HCT116 (cell line): ENCODE results near the gene JPT1. TPM values are rescaled to one million over a fixed set of nuclear protein-coding genes. Genes with fewer than 3 reads are reported as not detected.

Experiments used
- ATAC-seq: fragments of 200-7000 bp; cut with Tn5 transposase; 2 replicates; pipeline ENCODE4 v1.9.1; 2020; ENCODE audit warnings: mild to moderate bottlenecking, moderate library complexity
- BruUV-seq: library from RNA; stranded (reverse); fragments of 400-500 nt; replicated peaks from 2 replicates; lab custom pipeline; 2021; lab: Mats Ljungman, UMichigan
- CTCF ChIA-PET: fragments of 300-600 bp; sonication (Branson Sonifier 250); formaldehyde crosslinking; loops from one replicate; lab custom pipeline; 2021; ENCODE audit warnings: antibody characterized with exemption; lab: Charles Lee
- POLR2A ChIA-PET: fragments of 300-600, 350-600 bp; sonication (Branson Sonifier 250); formaldehyde crosslinking; loops from one replicate; lab custom pipeline; 2021; ENCODE audit warnings: antibody characterized with exemption; lab: Charles Lee
- RAD21 ChIA-PET, 2 experiments: fragments of 300-600 bp; sonication (Branson Sonifier 250); formaldehyde crosslinking; loops; one replicate each; lab custom pipeline; 2023; ENCODE audit warnings: low total read pairs in 2 of 2; ENCODE audit not compliant: uncharacterized antibody in 2 of 2, unreplicated experiment in 2 of 2, low non-redundant PET in 1 of 2; lab: Charles Lee
- DNase-seq: peaks from one replicate; pipeline ENCODE4 v3.0.0-alpha.2; 2010; ENCODE audit warnings: low read depth, low spot score
- H2AFZ ChIP-seq: fragments of 200-600 bp; shearing (Covaris generic), sonication (generic); 2 replicates; pipeline ENCODE4 v1.6.1; 2017; ENCODE audit warnings: low read depth, mixed run types, mixed read lengths, antibody characterized with exemption, low read length; ENCODE audit not compliant: poor library complexity, severe bottlenecking
- H3K27ac ChIP-seq: 2 replicates; pipeline ENCODE4 v1.5.1; 2012; ENCODE audit warnings: low read depth, low read length
- H3K27me3 ChIP-seq: fragments of 200-600 bp; sonication (generic); 2 replicates; pipeline ENCODE4 v1.6.1; 2016; ENCODE audit warnings: mixed run types, low read length, mixed read lengths; ENCODE audit not compliant: insufficient read depth
- H3K36me3 ChIP-seq, 2 experiments: fragments of 200-500 bp in 1 of 2; fragments of 200-600 bp in 1 of 2; sonication (Bioruptor generic) in 1 of 2; sonication (generic) in 1 of 2; 2 replicates each; pipeline versions ENCODE4 v1.5.1 to v1.6.1; 2014 to 2016; ENCODE audit warnings: low read length in 2 of 2, inconsistent platforms in 1 of 2, mixed read lengths in 1 of 2, mixed run types in 1 of 2; ENCODE audit not compliant: insufficient read depth in 2 of 2, control insufficient read depth in 1 of 2
- H3K4me1 ChIP-seq, 2 experiments: fragments of 200-600 bp in 1 of 2; sonication (generic) in 1 of 2; 2 replicates each; pipeline versions ENCODE4 v1.5.1 to v1.6.1; 2012 to 2017; ENCODE audit warnings: low read length in 2 of 2, inconsistent platforms in 1 of 2, mild to moderate bottlenecking in 1 of 2, mixed read lengths in 1 of 2, mixed run types in 1 of 2, moderate library complexity in 1 of 2; ENCODE audit not compliant: insufficient read depth in 2 of 2, control insufficient read depth in 1 of 2
- H3K4me2 ChIP-seq: fragments of 200-600 bp; sonication (generic); 2 replicates; pipeline ENCODE4 v1.6.1; 2017; ENCODE audit warnings: mixed run types, low read length, mixed read lengths
- H3K4me3 ChIP-seq, 2 experiments: fragments of 200-600 bp in 1 of 2; sonication (generic) in 1 of 2; replicated peaks in 1 of 2; 2 replicates each; pipeline ENCODE4 v1.5.1; 2011 to 2016; ENCODE audit warnings: low read length in 2 of 2, control low read depth in 1 of 2, low read depth in 1 of 2, mild to moderate bottlenecking in 1 of 2, mixed read lengths in 1 of 2, mixed run types in 1 of 2
- H3K79me2 ChIP-seq: fragments of 200-600 bp; sonication (generic); 2 replicates; pipeline ENCODE4 v1.6.1; 2017; ENCODE audit warnings: mild to moderate bottlenecking, mixed run types, low read length, moderate library complexity, mixed read lengths; ENCODE audit not compliant: insufficient read depth
- H3K9ac ChIP-seq: fragments of 200-600 bp; sonication (generic); 2 replicates; pipeline ENCODE4 v1.6.1; 2016; ENCODE audit warnings: low read length, mixed read lengths
- H3K9me2 ChIP-seq: fragments of 200-600 bp; sonication (generic), shearing (Covaris generic); 2 replicates; pipeline ENCODE4 v1.6.1; 2017; ENCODE audit warnings: mixed run types, mild to moderate bottlenecking, moderate library complexity; ENCODE audit not compliant: insufficient read depth
- H3K9me3 ChIP-seq, 2 experiments: fragments of 200-500 bp in 1 of 2; fragments of 200-600 bp in 1 of 2; sonication (Bioruptor generic) in 1 of 2; sonication (generic) in 1 of 2; 2 replicates each; pipeline ENCODE4 v1.6.1; 2014 to 2017; ENCODE audit warnings: low read length in 2 of 2, mixed read lengths in 2 of 2, inconsistent platforms in 1 of 2, low read depth in 1 of 2, mild to moderate bottlenecking in 1 of 2, mixed run types in 1 of 2, moderate library complexity in 1 of 2; ENCODE audit not compliant: control insufficient read depth in 1 of 2, insufficient read depth in 1 of 2
- H4K20me1 ChIP-seq: fragments of 200-600 bp; sonication (generic), shearing (Covaris generic); 2 replicates; pipeline ENCODE4 v1.6.1; 2017; ENCODE audit warnings: mixed run types, mild to moderate bottlenecking, moderate library complexity; ENCODE audit not compliant: insufficient read depth
- CTCF ChIP-seq, 3 experiments: fragments of 200-600 bp in 1 of 3; sonication (generic) in 1 of 3; IDR thresholded peaks in 2 of 3; conservative IDR thresholded peaks in 1 of 3; 2 replicates each; pipeline ENCODE4 v1.5.1; 2012 to 2017; ENCODE audit warnings: low read depth in 2 of 3, low read length in 2 of 3, antibody characterized with exemption in 1 of 3, borderline replicate concordance in 1 of 3, control low read depth in 1 of 3, mild to moderate bottlenecking in 1 of 3, mixed read lengths in 1 of 3, mixed run types in 1 of 3, moderate library complexity in 1 of 3; ENCODE audit not compliant: insufficient read depth in 1 of 3
- EZH2phosphoT487 ChIP-seq: fragments of 200-600 bp; IDR thresholded peaks from 2 replicates; pipeline ENCODE4 v1.6.1; 2018; ENCODE audit warnings: antibody characterized with exemption, borderline replicate concordance
- SIN3A ChIP-seq: IDR thresholded peaks from 2 replicates; pipeline ENCODE4 v1.6.1; 2012; ENCODE audit warnings: low read depth
- ZBTB33 ChIP-seq: IDR thresholded peaks from 2 replicates; pipeline ENCODE4 v1.6.1; 2011; ENCODE audit warnings: mild to moderate bottlenecking, low read length, moderate library complexity; ENCODE audit not compliant: insufficient replicate concordance; ENCODE audit errors: extremely low read depth
- intact Hi-C: fragments of 100-400 bp; cut with micrococcal nuclease; formaldehyde crosslinking; loops from 2 replicates; pipeline ENCODE4 v1.10.0; 2022
- total RNA-seq: library from RNA; stranded (reverse); gene quantifications from one replicate; pipeline ENCODE4 v1.2.1, GENCODE V29; 2021; ENCODE audit not compliant: unreplicated experiment

JPT1 gene
- total RNA-seq, 1 experiment from 2014 or later = 575 TPM

DNA sequence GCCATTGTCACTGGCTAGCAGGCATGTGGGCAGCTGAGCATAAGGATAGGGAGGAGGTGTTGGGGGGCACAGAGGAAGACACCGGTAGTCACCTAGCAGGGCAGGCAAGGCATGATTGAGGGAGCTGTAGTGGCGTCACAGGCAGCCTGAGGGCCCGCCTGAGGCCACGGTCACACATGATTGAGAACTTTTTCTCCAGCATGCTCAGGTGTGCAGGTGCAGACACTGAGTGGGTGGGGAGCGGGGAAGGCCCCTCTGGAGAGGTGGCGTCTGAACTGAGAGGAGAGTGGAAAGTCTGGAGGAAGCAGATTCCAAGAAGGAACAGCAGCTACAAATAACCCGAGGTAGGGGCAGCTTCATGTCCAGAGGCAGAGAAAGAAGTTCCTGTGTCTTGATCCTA, 55.5 kb downstream of the JPT1 start:
- no peak overlapping the region for H3K4me3 ChIP-seq
- H3K9me3 ChIP-seq = no peaks in the 10 kb centered on the region
- no peaks in the 10 kb centered on the region for H3K9me2 ChIP-seq
- ATAC-seq = no peak
- intact Hi-C loops = no loop called here
- no peak for TF ChIP-seq SIN3A
- TF ChIP-seq, all 23 proteins: peak for 0
- H3K4me2 ChIP-seq = no peak overlapping the region
- no peak for DNase-seq
- H4K20me1 ChIP-seq = no peaks in the 10 kb centered on the region
- POLR2A ChIA-PET = no interaction called here
- H2AFZ ChIP-seq = no peak overlapping the region
- RAD21 ChIA-PET = no interaction called here
- H3K4me1 ChIP-seq = peaks cover 31 to 40% of the 10 kb centered on the region in 2 experiments
- H3K9ac ChIP-seq = no peak overlapping the region
- CTCF ChIA-PET = interaction anchor here (0.6 kb wide), 1 partner anchor 31 kb away, joined by 3 read pairs; no protein-coding TSS in a partner anchor
- peaks cover 6% of the 10 kb centered on the region for H3K79me2 ChIP-seq
- no peaks in the 10 kb centered on the region for H3K27me3 ChIP-seq
- BruUV-seq = TSS peak; percentile 38
- H3K36me3 ChIP-seq = peaks cover 18 to 38% of the 10 kb centered on the region in 2 experiments
- H3K27ac ChIP-seq = no peak overlapping the region

GRCh38 chr17:75097865-75098264, 56.4 kb downstream of the JPT1 start:
- RAD21 ChIA-PET = no interaction called here
- no peak for ATAC-seq
- TF ChIP-seq ZBTB33 (no peak), CTCF (IDR thresholded peaks at IDR 0.05 in 2 of 3, conservative IDR thresholded peaks at IDR 0.05 in 1 of 3; ENCODE audit: borderline replicate concordance in 1 of 3, insufficient read depth in 1 of 3, low read depth in 2 of 3, low read length in 2 of 3) (no peak), EZH2phosphoT487 (no peak)
- TF ChIP-seq, all 23 proteins: peak for 0
- no peak for DNase-seq
- Histone ChIP-seq H3K9me2 (no peaks in the 10 kb centered on the region), H3K9me3 (no peaks in the 10 kb centered on the region), H4K20me1 (no peaks in the 10 kb centered on the region), H3K79me2 (peaks cover 16% of the 10 kb centered on the region), H3K4me2 (no peak overlapping the region), H2AFZ (no peak overlapping the region), H3K9ac (no peak overlapping the region), H3K36me3 (peaks cover 18 to 34% of the 10 kb centered on the region in 2 experiments; a peak in 3 of 4 replicates), H3K4me3 (no peak overlapping the region), H3K4me1 (peaks cover 40 to 50% of the 10 kb centered on the region in 2 experiments), H3K27me3 (no peaks in the 10 kb centered on the region), H3K27ac (no peak overlapping the region)
- ChIA-PET POLR2A (interaction anchor here (2.8 kb wide), 1 partner anchor 11 kb away, joined by 15 read pairs; the partner anchor contains the start of gene SLC16A5), CTCF (no interaction called here)
- intact Hi-C loops = no loop called here
- BruUV-seq = no TSS peak
